Measurements from ENCODE around the gene MRTFB. TPM values are rescaled to one million over a fixed set of nuclear protein-coding genes. Genes with fewer than 3 reads are reported as not detected.

MRTFB gene
- total RNA-seq, 1 experiment from 2014 or later = 71.5 TPM

DNA sequence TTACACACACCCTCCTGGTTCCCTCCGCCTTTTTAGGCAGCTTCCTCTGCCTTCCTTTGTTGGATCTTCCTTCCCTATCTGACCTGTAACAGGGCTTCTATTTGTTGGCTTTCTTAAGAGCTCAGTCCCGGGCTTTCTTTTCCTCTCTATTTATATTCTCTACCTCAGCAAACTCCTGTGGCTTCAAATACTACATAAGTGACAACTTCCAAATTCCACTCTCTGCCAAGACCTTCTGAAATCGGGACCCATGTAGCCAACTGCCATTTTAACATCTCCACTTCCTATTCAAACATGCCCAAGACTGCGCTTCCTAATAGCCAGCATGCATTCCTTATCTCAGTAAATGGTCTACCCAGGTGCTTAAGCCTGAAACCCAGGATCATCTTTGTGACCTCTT lies 128.1 kb downstream of the MRTFB start:
- Histone ChIP-seq H3K36me3 (ENCODE audit: low read depth) (peaks cover 3% of the 10 kb centered on the region; the same call in 1 of the 2 replicates), H3K4me1 (replicated peaks; ENCODE audit: insufficient read depth) (peaks cover 9% of the 10 kb centered on the region), H3K9me3 (ENCODE audit: insufficient read depth, low read depth) (no peaks in the 10 kb centered on the region), H3K4me3 (no peak overlapping the region), H4K20me1 (ENCODE audit: insufficient read depth) (no peaks in the 10 kb centered on the region), H2AFZ (no peak overlapping the region), H3K4me2 (no peak overlapping the region), H3K27ac (no peak overlapping the region), H3F3A (ENCODE audit: insufficient read depth, low read depth) (peaks cover 7% of the 10 kb centered on the region), H3K9me2 (ENCODE audit: insufficient read depth) (no peaks in the 10 kb centered on the region), H3K27me3 (ENCODE audit: insufficient read depth, low read depth) (no peaks in the 10 kb centered on the region), H3K79me2 (ENCODE audit: low read depth) (peaks cover 2% of the 10 kb centered on the region; the same call in 1 of the 2 replicates)
- ChIA-PET POLR2A (ENCODE audit: unreplicated experiment) (interaction anchor here (0.7 kb wide), 1 partner anchor 47 kb away, joined by 3 read pairs; no protein-coding TSS in a partner anchor), CTCF (no interaction called here)
- no TSS peak for BruUV-seq (replicated peaks)
- no peak for DNase-seq
- intact Hi-C loops (cut with micrococcal nuclease; ENCODE audit: unreplicated experiment) = no loop called here
- no peak for TF ChIP-seq CTCF (conservative IDR thresholded peaks at IDR 0.05)

- H4K20me1 ChIP-seq (ENCODE audit: insufficient read depth) = no peaks in the 10 kb centered on the region
- no peak for TF ChIP-seq EZH2 (IDR thresholded peaks at IDR 0.05; ENCODE audit: low read depth)
- TF ChIP-seq CTCF (conservative IDR thresholded peaks at IDR 0.05) = no peak
- H3K9me3 ChIP-seq (ENCODE audit: insufficient read depth, low read depth) = no peaks in the 10 kb centered on the region
- peaks cover 4% of the 10 kb centered on the region; the same call in 1 of the 2 replicates for H3K79me2 ChIP-seq (ENCODE audit: low read depth)
- DNase-seq = no peak
- no peak overlapping the region for H3K27ac ChIP-seq
- peaks cover 9% of the 10 kb centered on the region for H3K4me1 ChIP-seq (replicated peaks; ENCODE audit: insufficient read depth)
- BruUV-seq (replicated peaks) = no TSS peak
- peaks cover 7% of the 10 kb centered on the region for H3F3A ChIP-seq (ENCODE audit: insufficient read depth, low read depth)
- ChIA-PET POLR2A (ENCODE audit: unreplicated experiment) (interaction anchor here (0.7 kb wide), 1 partner anchor 387 kb away, joined by 4 read pairs; no protein-coding TSS in a partner anchor), CTCF (no interaction called here)
- H2AFZ ChIP-seq = no peak overlapping the region
- intact Hi-C loops (cut with micrococcal nuclease; ENCODE audit: unreplicated experiment) = no loop called here
- no peak overlapping the region for H3K4me3 ChIP-seq
- peaks cover 3% of the 10 kb centered on the region; the same call in 1 of the 2 replicates for H3K36me3 ChIP-seq (ENCODE audit: low read depth)
- H3K27me3 ChIP-seq (ENCODE audit: insufficient read depth, low read depth) = no peaks in the 10 kb centered on the region
- H3K9me2 ChIP-seq (ENCODE audit: insufficient read depth) = no peaks in the 10 kb centered on the region
- no peak overlapping the region for H3K4me2 ChIP-seq
These were observed 128.5 kb downstream of the MRTFB start for GRCh38 chr16:14199624-14200023.

DNA sequence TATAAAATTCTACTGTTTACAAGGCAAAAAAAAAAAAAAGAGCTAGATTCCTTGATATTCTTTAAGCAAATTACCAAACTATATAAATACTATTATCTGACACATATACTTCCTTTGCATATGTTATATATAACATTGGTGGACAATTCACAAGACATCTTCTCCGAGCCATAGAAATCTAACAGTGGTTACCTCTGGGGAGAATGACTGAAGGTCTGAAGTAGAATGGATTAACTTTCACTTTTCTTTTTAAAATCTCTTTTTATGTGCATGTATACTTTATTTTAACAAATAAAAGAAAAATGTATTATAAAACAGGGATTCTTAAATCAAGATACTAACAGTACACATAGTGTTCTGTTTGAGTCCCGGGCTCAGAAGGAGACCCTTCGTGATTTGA lies 131.0 kb downstream of the MRTFB start:
- Histone ChIP-seq H3F3A (ENCODE audit: insufficient read depth, low read depth) (peaks cover 7% of the 10 kb centered on the region; the same call in 1 of the 2 replicates), H3K4me2 (no peak overlapping the region), H3K4me3 (no peak overlapping the region), H3K4me1 (replicated peaks; ENCODE audit: insufficient read depth) (peaks cover 9% of the 10 kb centered on the region), H3K27me3 (ENCODE audit: insufficient read depth, low read depth) (no peaks in the 10 kb centered on the region), H4K20me1 (ENCODE audit: insufficient read depth) (no peaks in the 10 kb centered on the region), H3K9me3 (ENCODE audit: insufficient read depth, low read depth) (no peaks in the 10 kb centered on the region), H3K9me2 (ENCODE audit: insufficient read depth) (no peaks in the 10 kb centered on the region), H3K79me2 (ENCODE audit: low read depth) (peaks cover 4% of the 10 kb centered on the region; the same call in 1 of the 2 replicates), H3K36me3 (ENCODE audit: low read depth) (peaks cover 3% of the 10 kb centered on the region; the same call in 1 of the 2 replicates), H2AFZ (no peak overlapping the region), H3K27ac (no peak overlapping the region)
- ChIA-PET CTCF (no interaction called here), POLR2A (ENCODE audit: unreplicated experiment) (no interaction called here)
- no peak for TF ChIP-seq EZH2 (IDR thresholded peaks at IDR 0.05; ENCODE audit: low read depth)
- TF ChIP-seq CTCF (conservative IDR thresholded peaks at IDR 0.05) = no peak
- intact Hi-C loops (cut with micrococcal nuclease; ENCODE audit: unreplicated experiment) = no loop called here
- BruUV-seq (replicated peaks) = no TSS peak
- no peak for DNase-seq

All from PC-9 (cell line).